RWPE1 (cell line): ENCODE results near the gene TBC1D17.

Experiments used
- CTCF ChIA-PET: fragments of 350-600 bp; sonication (Branson Sonifier 250); formaldehyde crosslinking; extraction: SDS; loops from one replicate; lab custom pipeline; 2021; lab: Yijun Ruan, JAX
- POLR2A ChIA-PET: fragments of 400-600 bp; formaldehyde crosslinking; extraction: SDS; loops from one replicate; lab custom pipeline; 2020; ENCODE audit warnings: antibody characterized with exemption; ENCODE audit not compliant: low non-redundant PET; lab: Yijun Ruan, JAX
- DNase-seq: peaks from one replicate; pipeline ENCODE4 v3.0.0; 2012; ENCODE audit warnings: low spot score
- H3K27ac ChIP-seq: fragments of 450-650 bp; 2 replicates; pipeline ENCODE4 v1.5.1; 2017
- TF ChIP-seq, protein P1 (sequence below): fragments of 450-650 bp; conservative IDR thresholded peaks from 2 replicates; pipeline ENCODE4 v1.5.1; 2017; ENCODE audit warnings: low read depth, mild to moderate bottlenecking

The TBC1D17 gene

DNA sequence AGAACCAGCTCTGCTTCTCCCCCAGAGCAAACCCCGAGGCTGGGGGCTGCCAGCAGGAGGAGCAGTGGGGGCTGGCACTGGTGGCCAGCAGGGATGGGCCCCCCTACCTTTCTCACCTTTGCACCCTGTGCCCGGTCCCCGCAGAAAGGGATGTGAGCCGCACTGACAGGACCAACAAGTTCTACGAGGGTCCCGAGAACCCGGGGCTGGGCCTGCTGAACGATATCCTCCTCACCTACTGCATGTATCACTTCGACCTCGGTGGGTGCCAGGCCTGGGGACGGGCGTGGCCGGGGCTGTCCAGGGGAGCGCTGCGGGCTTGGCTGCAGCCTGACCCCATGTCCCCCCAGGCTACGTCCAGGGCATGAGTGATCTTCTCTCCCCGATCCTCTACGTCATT is 6.6 kb downstream of the TBC1D17 start:
- TF ChIP-seq, protein P1, sequence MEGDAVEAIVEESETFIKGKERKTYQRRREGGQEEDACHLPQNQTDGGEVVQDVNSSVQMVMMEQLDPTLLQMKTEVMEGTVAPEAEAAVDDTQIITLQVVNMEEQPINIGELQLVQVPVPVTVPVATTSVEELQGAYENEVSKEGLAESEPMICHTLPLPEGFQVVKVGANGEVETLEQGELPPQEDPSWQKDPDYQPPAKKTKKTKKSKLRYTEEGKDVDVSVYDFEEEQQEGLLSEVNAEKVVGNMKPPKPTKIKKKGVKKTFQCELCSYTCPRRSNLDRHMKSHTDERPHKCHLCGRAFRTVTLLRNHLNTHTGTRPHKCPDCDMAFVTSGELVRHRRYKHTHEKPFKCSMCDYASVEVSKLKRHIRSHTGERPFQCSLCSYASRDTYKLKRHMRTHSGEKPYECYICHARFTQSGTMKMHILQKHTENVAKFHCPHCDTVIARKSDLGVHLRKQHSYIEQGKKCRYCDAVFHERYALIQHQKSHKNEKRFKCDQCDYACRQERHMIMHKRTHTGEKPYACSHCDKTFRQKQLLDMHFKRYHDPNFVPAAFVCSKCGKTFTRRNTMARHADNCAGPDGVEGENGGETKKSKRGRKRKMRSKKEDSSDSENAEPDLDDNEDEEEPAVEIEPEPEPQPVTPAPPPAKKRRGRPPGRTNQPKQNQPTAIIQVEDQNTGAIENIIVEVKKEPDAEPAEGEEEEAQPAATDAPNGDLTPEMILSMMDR = no peak
- peak overlapping the region; percentile 40 for H3K27ac ChIP-seq
- POLR2A ChIA-PET = no interaction called here
- DNase-seq = no peak
- CTCF ChIA-PET = no interaction called here

DNA sequence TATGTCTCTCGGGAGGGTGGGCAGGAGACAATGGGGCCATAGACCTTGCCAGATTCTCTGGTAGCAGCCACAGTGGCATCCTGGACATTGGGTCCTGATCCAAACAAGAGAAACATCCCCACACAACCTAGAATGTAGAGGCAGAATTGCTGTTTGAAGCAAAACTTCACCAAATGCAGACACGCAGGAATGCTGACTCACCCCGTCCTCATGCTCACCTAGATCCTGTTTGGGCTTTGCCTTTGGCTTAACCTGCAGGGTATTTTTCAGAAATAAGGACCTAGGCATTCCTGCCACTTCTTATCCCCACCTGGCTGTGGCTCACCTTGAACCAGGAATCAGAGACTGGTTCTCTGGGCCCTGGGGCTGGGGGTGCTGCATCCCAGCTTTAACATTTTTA is 7.3 kb downstream of the TBC1D17 start:
- CTCF ChIA-PET = no interaction called here
- peak overlapping the region; percentile 40 for H3K27ac ChIP-seq

DNA sequence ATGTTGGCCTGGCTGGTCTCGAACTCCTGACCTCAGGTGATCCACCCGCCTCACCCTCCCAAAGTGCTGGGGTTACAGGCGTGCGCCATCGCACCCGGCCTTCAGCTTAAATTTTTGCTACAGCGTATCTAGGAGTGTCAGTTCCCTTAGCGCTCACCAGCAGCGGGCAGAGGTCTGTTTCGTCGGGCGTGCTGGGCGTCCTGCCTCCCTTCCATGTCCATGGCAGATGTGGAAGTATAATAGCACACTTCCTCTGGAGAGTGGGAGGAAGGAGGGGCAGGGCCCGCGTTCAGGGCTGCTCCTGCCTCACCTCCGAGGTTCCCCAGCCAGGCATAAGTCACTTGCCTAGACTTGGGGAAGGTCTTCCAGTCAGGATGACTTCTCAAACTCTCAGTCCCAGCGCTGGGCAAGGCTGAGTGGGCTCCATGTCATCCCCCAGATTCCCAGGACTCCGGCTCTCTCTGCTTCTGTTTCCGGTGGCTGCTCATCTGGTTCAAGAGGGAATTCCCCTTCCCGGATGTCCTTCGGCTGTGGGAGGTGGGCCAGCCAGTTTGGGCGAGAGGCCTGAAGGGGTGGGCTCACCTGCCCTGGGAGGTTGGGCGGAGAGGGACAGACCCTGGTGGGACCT is 9.6 kb downstream of the TBC1D17 start:
- H3K27ac ChIP-seq = peak overlapping the region; percentile 39
- ChIA-PET POLR2A (no interaction called here), CTCF (no interaction called here)
- no peak for DNase-seq
- TF ChIP-seq, protein P1 = no peak

More for the DNA sequence above, 7.3 kb downstream of the TBC1D17 start:
- no peak for DNase-seq
- POLR2A ChIA-PET = no interaction called here
- TF ChIP-seq, protein P1 = no peak

DNA sequence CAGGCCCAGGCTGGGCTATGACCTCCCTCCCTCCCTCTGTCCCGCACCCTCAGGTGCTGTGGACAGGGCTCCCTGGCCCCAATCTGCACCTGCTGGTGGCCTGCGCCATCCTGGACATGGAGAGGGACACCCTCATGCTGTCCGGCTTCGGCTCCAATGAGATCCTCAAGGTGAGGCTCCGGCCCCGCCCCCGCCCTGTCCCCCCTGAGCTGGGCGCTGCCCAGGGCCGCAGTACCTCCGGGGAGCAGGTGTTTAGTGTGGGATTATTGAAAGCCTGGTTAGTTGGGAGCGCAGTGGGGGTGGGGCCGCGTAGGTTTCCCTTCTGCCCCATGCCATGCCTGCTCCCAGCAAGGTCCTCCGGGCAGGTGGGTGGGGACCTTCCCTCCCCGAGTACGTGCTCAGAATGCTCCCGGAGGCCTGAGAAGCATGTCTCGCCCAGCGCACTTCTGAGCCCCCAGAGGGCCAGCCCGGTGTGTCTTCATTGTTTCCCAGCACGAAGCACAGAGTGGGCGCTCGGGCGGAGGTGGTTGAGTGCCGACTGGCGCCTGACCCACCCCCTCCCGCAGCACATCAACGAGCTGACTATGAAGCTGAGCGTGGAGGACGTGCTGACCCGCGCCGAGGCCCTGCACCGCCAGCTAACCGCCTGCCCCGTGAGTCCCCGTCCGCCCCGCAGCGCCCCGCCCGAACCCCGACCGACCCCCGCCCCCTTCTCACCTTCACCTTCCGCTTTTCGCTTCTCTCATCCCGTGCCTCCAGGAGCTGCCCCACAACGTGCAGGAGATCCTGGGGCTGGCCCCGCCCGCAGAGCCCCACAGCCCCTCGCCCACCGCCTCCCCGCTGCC is 10.4 kb downstream of the TBC1D17 start:
- ChIA-PET POLR2A (no interaction called here), CTCF (no interaction called here)
- H3K27ac ChIP-seq = peak overlapping the region; percentile 39; the same call in 1 of the 2 replicates
- DNase-seq = no peak
- TF ChIP-seq, protein P1 = no peak

DNA sequence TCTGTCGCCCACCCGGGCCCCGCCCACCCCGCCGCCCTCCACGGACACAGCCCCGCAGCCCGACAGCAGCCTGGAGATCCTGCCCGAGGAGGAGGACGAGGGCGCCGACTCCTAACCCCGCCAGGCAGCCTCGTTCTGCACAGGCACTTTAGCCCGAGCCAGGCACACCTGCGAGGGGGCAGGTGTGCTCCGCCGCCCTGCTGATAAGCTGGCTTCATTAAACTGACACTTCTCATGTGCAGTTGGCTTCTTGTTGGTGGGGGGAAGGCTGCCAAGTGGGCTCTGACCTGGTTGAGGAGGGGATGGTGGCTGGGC is 11.0 kb downstream of the TBC1D17 start:
- POLR2A ChIA-PET = no interaction called here

DNA sequence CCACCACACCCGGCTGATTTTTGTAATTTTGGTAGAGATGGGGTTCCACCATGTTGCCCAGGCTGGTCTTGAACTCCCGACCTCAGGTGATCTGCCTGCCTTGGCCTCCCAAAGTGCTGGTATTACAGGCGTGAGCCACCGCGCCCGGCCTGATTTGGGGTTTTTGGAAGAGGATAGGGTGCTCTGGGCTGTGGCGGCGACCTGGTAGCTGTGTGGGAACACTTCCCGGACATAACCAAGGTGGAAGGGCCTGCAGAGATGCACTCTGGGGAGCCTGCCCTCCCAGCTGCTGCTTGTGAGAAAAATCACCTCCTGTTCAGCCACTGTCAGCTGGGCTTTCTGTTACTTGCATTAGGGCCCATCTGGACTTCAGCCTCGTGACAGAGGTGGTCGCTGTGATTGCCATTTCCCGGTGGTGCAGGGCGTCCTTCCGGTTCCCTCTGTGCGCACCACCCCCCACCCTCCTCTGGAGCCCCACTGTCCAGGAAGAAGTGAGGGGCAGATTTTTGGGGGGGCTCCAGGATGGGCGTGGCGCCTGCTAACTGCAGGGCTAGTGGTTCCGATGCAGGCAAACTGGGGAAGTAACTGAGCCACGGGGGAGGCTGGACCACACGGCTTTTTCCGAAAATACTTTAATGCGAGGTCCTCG is 11.7 kb downstream of the TBC1D17 start:
- POLR2A ChIA-PET = no interaction called here
- TF ChIP-seq, protein P1 = no peak
- CTCF ChIA-PET = no interaction called here
- no peak overlapping the region; the same call in none of the 2 replicates for H3K27ac ChIP-seq
- DNase-seq = no peak

More for the DNA sequence above, 11.0 kb downstream of the TBC1D17 start:
- DNase-seq = no peak
- CTCF ChIA-PET = no interaction called here
- no peak overlapping the region for H3K27ac ChIP-seq
- TF ChIP-seq, protein P1 = no peak
